Mucosa of gallbladder (tissue), 1 donor: ENCODE data around the gene FBF1. TPM values are rescaled to one million over a fixed set of nuclear protein-coding genes. Genes with fewer than 3 reads are reported as not detected.
"Not testable (repeated sequence)": the region's sequence is repeated elsewhere in the genome, so short reads cannot be mapped to it uniquely, and the experiment has no call there.

Experiments
- DNase-seq: peaks from one replicate; pipeline ENCODE4 v3.0.0-alpha.2; 2020; ENCODE audit warnings: low spot score
- total RNA-seq: library from RNA; stranded (reverse); gene quantifications from one replicate; pipeline ENCODE4 v1.2.1, GENCODE V29; 2021
- donor health status: DM: no; HTN: no; CAD: no.

The FBF1 gene, protein sequence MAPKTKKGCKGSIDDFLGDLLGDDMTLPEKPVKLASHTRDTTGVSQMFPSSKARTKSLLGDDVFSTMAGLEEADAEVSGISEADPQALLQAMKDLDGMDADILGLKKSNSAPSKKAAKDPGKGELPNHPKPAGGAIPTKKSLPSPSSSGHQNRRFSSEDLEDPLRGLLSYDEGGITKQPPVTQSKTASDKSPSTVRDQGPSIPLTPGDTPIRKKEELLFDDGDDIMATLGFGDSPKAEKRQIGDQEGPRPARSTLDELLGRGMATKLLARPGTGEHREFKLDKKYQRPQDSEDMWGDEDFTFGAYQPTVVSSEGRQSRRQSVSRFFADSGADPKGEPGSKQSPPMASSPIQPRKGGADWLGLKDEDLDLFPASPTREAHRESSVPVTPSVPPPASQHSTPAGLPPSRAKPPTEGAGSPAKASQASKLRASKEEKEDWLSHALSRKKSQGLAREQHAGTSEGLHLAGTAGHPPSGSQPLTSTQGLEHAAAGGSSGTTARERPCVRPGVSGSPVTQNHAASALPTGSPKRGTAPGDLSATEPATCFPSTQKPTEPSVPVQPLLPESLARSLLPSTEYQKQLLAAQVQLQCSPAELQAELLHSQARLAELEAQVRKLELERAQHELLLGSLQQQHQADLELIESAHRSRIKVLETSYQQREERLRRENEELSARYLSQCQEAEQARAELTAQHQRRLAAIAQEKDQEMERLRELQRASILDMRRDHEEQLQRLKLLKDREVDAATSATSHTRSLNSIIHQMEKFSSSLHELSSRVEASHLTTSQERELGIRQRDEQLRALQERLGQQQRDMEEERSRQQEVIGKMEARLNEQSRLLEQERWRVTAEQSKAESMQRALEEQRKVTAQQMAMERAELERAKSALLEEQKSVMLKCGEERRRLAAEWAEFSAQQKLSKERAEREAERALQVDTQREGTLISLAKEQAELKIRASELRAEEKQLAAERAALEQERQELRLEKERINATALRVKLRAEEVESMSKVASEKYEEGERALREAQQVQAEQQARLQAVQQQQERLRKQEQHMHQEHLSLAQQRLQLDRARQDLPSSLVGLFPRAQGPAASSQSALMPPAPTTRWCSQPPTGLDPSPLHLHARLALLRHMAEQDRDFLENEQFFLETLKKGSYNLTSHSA
- total RNA-seq, result 28.9 TPM

DNA sequence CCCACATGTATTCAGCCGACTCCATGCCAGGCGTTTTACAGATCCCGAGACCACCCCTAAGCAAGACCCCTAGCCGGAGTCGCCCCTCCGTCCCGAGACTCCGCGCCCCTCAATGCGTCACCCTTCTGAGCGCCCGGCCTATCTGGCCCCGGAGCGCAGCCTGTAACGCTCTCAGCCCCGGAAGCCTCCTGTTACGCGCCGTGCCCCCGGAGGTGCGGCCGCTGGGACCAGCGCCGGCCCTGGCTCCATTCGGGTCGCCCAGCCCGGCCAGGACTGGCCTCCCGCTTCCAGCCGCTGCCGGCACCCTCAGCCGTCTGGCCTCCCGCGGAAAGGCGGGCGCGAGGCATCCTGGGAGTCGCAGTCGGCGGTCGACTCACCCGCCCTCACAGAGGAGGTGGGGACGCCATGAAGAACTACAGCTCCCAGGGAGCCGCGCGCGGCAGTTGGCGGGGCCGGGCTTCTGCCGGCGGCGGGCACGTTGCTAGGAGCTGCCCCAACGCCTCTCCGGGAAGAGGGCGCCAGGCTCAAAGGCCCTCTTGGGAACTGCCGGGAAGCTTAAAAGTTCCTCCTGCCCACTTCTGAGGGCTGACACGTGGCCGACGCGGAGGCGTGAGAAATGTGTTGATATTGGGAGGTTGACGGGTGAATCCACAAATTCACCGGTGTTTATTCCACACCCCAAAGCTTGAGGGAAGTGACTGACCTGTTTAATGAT lies at the start of gene FBF1:
Gene FBF1, minus strand, starts transcription at position 316 of the 715 bp plus-strand sequence. CDS start 2,893 bp downstream, outside the sequence.
- peak; percentile 95 for DNase-seq

DNA sequence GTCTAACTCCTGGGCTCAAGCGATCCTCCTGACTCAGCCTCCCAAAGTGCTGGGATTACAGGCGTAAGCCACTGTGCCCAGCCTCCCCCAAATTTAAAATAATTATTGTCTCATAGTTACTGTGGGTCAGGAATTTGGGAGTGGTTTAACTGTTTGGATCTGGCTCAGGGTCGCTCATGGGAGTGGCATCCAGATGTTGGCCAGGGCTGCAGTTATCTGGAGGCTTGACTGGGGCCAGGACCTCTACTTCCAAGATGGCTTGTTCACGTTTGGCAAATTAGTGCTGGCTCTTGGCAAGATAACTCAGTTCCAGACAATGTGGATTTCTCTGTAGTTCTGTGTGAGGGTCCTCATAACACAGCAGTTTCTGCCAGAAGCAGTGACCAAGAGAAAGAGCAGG lies 46.2 kb upstream of the FBF1 start:
- DNase-seq, result no peak

DNA sequence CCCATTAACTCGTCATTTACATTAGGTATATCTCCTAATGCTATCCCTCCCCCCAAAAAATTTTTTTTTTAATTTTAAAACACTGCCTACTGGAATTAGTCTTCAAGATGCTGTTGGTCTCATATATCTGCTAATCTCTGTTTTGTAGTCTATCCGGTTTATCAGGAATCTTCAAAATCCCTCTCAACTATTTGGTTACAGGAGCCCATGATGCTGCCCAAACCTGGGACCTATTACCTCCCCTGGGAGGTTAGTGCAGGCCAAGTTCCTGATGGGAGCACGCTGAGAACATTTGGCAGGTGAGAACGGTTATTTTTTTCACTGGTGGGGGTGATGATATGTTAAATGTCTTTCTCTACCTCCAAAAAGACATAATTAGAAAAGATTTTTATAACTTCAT lies 45.1 kb upstream of the FBF1 start:
- DNase-seq, result no peak

DNA sequence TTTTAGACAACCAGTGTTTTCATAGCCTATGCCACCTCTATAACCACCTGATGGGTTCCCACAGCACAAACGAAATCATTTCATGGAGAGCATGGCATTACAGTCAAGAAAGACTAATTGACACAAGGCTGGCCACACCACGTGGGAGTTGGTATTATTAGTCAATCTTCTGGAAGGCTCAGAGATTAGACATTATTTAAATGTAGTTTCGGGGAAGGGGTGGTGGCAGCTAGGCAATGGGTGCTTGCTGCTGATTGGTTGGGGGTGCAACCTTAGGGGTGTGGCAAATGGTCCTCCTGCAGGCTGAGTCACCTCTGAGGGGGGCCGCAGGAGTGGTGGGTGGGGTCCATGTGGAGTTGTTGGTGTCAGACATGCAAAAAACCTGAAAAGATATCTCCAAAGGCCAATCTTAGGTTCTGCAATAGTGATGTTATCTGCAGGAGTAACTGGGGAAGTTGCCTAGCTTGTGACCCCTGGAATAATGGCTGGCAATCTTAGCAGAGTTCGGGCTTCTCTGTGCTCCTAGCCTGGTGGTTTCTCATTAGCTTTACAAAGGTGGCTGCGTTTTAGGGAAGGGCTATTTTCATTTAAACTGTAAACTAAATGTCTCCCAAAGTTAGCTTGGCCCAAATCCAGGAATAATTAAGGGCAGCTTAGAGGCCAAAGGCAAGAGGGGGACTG lies 42.8 kb upstream of the FBF1 start:
- DNase-seq, result no peak

DNA sequence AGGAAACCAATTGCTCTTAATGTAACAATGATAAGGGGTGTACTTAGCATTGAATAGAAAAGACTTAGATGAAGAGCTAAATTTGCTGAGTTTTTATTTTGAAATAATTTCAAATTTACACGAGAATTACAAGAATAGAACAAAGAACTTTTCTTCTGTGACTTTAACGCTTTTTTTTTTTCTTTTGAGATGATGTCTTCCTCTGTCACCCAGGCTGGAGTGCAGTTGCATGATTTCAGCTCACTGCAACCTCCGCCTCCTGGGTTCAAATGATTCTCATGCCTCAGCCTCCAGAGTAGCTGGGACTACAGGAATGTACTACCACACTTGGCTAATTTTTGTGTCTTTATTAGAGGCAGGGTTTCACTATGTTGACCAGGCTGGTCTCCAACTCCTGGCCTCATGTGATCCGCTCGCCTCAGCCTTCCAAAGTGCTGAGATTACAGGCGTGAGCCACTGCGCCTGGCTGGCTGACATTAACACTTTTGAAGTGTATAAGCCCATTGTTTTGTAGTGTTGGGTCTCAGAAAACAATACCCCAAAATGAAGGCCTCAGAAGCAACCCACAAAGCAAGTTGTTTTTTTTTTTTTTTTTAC lies 40.3 kb upstream of the FBF1 start:
- DNase-seq, result no peak

DNA sequence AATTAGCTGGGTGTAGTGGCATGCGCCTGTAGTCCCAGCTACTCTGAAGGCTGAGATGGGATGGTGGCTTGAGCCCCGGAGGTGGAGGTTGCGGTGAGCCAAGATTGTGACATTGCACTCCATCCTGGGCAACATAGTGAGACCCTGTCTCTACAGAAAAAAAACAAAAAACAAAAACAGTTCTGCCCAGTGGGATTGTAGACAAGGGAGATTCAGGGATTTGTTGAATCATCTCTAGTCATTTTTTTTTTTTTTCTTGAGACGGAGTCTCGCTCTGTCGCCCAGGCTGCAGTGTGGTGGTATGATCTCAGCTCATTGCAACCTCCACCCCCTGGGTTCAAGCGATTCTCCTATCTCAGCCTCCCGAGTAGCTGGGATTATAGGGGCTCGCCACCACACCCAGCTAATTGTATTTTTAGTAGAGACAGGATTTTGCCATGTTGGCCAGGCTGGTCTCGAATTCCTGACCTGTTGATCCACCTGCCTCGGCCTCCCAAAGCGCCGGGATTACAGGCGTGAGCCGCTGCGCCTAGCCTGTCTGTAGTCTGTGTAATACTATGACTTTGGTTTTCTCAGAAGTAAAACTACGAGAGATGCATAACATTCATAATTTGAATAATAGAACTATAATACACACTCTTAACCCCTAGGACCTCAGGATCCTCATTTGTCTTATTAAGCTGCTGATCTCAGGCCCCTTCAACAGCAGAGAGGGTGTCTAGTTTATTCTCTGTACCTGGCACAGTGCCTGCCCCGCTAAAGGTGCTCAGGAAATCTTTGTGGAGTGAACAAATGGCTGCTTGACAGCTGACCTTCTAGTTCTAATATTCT lies 39.6 kb upstream of the FBF1 start:
- no peak for DNase-seq

DNA sequence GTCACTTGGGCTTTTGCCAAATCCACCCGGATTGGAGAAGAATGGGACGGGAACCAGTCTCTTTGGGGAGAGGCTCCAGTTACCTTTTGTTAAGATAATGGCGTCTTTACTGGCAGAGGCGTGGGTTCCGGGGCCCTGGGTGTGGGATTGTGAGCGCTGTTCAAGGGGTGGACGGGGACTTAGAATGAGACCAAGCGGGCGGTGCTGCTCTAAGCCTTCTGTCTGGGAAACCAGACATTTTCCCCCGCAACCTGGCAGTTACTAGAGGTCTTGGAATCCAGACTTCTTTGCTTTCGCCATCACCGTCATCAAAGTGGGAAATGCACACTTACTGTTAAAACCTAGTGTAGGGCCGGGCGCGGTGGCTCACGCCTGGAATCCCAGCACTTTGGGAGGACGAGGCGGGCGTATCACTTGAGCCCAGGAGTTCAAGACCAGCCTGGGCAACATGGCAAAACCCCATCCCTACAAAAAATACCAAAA lies 38.9 kb upstream of the FBF1 start:
- no peak for DNase-seq

DNA sequence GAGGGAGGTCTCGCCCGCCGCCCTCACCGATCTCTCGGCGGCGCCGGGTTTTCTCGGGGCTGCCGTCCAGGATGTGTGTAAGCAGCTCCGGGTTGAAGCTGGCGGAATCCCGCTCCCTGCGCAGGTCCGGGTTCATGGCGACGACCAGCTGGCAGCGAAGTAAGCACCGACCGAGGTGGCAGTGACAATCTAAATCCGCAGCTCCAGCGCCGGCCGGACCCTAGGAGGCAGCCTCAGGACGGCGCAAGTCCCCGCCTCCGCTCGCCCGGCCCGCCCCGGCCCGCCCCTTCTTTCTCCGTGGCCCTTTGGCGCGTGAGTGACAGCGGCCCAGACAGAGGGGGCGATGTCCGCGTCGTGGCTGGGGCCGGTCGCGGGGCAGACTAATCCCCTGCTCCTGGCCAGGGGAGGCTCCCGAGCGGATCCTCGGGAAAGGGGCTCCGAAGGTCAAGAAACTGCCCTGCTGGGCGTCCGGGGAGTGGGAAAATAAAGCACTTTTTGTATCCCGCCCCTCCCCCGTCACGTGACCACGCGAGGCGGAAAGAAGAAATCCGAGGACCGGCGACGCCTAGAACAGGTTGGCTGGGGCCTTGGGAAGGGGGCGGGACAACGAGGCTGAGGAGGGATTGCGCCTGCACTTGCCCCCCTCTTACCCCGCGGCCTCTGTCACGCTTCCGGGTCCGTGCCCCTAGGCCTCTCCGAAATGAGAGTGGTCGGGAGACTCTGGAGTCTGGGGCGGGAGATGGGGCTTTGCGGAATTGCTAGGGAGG lies 38.3 kb upstream of the FBF1 start, which contains the start of the genes ACOX1 and TEN1:
Gene ACOX1, minus strand, starts transcription at position 229 of the 767 bp plus-strand sequence. Its CDS starts 93 bp downstream, at position 136.
Gene TEN1, plus strand, starts transcription at position 303 of the 767 bp plus-strand sequence. CDS start 6,953 bp downstream, outside the sequence.
- peak; percentile 97 for DNase-seq

DNA sequence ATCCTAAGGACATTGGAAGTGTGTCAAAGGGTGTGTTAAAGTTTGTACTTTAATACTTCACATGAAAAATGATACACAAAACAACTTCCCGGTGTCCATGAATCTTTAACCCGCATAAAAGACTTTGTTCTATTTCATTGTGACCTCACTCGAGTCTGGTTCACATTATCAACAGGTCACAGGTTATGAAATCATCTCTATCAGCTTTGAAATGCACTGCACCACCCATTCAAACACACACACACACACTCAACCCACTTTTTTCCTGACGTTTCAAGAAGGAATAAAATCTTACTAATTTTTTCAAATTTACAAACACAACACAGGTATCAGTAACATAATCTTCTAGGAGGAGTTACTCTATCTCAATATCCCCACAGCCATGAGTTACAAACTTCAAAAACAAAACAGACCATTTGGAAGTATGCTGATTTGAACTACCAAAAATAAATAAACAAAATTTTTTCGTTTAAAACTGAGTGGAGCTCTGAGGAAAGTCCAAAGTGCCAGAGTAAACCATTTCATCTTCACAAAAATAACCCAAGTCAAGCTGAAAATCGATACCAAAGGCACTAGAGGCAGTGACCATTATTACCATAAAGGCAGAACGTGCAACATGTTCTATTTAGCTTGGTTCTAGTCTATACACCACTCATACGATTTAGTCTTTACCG lies 35.5 kb upstream of the FBF1 start:
- DNase-seq, result no peak

DNA sequence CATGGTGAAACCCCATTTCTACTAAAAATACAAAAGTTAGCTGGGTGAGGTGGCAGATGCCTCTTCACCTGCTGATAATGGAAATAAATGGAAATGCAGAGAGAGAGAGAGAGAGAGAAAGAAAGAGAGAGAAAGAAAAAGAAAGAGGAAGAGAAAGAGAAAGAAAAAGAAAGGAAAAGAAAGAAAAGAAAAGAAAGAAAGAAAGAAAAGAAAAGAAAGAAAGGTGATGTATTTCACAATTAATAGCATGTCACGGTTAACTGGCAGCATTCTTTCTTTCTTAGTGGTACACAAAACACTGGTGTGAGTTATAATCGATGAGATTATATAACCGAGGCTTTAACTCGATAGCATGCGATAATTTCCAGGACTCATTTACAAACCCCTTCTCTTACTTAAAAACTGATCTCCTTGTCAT lies 34.9 kb upstream of the FBF1 start:
- DNase-seq, result no peak

DNA sequence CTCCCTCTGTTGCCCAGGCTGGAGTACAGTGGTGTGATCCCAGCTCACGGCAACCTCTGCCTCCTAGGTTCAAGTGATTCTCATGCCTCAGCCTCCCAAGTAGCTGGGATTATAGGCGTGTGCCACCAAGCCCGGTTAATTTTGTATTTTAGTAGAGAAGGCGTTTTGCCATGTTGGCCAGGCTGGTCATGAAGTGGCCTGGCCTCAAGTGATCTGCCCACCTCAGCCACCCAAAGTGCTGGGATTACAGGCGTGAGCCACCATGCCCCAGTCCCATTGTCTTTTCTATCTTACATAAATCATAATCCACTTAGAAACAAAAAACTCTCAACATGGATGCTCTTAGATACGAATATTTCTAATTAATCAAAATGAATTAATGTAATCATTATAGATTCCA lies 34.3 kb upstream of the FBF1 start:
- DNase-seq, result not testable (repeated sequence)

DNA sequence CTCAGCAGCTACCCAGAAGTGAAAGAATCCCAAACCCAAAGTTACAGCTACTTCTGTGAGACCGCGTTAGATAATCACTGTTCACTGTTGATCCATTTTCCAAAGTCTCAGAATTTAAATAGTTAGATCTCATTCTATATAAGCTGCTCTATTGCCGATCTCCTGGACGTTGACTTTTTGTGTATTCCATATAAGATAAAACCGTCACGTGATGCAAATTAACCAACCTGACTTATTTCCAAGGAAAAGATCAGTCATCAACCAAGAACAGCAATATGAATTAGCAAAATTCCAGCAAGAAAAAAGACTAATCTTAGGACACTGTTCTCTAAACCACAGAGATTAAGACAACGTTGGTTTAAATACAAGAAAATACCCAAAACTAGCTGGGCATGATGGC lies 29.8 kb upstream of the FBF1 start:
- no peak for DNase-seq

DNA sequence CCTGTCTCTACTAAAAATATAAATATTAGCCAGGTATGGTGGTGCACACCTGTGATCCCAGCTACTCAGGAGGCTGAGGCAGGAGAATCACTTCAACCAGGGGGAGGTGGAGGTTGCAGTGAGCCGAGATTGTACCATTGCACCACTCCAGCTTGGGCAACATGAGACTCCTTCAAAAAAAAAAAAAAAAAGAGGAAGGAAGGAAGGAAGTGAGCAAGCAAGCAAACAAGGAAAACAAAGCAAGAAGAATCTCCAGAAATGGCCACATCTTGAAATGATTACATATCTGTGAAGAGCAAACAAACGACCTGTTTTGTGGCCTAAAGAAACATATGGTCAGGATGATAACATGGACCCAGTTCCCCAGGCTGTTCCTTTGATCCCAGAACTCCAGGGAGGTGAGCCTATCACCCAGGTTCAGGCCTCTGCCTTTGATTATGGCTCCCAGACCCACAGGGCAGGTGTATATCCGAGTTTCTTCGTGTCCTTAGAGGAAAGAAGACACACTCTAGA lies 29.2 kb upstream of the FBF1 start:
- DNase-seq, result no peak

DNA sequence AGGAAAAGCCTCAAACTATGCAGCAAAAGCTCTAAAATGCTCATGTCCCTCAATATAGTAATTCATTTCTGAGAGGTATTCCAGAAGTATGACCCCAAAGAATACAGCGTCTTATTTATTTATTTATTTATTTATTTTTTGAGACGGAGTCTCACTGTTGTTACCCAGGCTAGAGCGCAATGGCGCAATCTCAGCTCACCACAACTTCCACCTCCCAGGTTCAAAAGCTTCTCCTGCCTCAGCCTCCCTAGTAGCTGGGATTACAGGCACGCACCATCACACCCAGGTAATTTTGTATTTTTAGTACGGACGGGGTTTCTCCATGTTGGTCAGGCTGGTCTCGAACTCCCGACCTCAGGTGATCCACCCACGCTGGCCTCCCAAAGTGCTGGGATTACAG lies 28.2 kb upstream of the FBF1 start:
- DNase-seq, result not testable (repeated sequence)

DNA sequence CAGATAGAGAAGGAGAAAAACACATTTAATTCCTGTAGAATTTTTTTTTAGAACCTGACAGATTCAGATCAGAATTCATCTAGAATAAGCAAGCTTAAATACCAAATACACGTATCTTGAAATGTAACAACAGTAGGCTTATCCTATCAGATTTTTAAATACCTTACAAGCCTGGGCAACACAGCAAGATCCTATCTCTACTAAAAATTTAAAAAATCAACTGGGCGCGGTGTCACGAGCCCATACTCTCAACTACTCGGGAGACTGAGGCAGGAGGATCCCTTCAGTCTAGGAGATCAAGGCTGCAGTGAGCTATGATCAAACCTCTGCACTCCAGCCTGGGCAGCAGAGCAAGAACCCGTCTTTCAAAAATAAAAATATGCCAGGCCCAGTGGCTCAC lies 24.6 kb upstream of the FBF1 start:
- DNase-seq, result no peak

DNA sequence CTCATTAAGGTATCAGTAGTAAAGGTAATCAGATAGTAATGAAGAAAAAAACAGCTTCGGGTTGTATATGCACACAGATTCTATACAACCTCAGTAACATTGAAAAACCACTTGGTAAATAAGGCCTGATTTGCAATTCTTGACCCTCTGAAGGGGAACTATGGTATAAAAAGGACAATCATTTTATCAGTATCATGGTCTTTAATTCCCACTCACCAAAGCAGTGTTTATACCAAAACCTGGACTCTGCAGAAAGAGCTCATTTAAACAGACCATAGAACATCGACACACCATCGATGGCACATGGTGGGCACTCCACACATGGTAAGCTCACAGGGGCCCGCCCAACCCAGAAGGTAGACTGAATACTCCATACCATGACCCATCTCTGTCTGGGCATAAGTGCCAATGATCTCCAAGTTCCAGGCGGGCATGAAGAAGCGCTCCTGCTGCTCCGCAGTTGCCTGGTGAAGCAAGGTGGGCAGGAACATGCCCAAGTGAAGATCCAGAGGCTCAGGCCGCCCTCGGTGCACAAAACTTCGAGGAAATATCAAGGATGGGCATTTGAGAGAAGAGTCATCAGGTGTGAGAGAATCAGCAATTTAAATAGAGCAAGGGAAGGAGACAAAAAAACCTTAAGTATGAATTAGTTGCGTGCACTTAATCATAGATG lies 19.1 kb upstream of the FBF1 start:
- no peak for DNase-seq
